OCI-LY7 (cell line): Measurements from ENCODE around the gene M6PR. TPM values are rescaled to one million over a fixed set of nuclear protein-coding genes. Genes with fewer than 3 reads are reported as not detected.
A peak's percentile ranks its signal among the peaks of the same experiment; 100 is the strongest.

Source experiments
- BruUV-seq: library from RNA; stranded (reverse); fragments of 400-500 nt; replicated peaks from 2 replicates; lab custom pipeline; 2021; lab: Mats Ljungman, UMichigan
- CTCF ChIA-PET: fragments of 300-600 bp; sonication (Branson Sonifier 250); formaldehyde crosslinking; loops from one replicate; lab custom pipeline; 2022; ENCODE audit warnings: antibody characterized with exemption; ENCODE audit not compliant: unreplicated experiment; lab: Charles Lee
- POLR2A ChIA-PET: fragments of 300-600 bp; sonication (Branson Sonifier 250); formaldehyde crosslinking; loops from one replicate; lab custom pipeline; 2022; ENCODE audit warnings: antibody characterized with exemption; lab: Charles Lee
- DNase-seq: peaks from one replicate; pipeline ENCODE4 v3.0.0-alpha.2; 2015; ENCODE audit warnings: low spot score
- H2AFZ ChIP-seq: fragments of 200-600 bp; sonication (generic), shearing (Covaris generic); 2 replicates; pipeline ENCODE4 v1.6.1; 2014; ENCODE audit warnings: mild to moderate bottlenecking, antibody characterized with exemption, low read length, moderate library complexity
- H3K27ac ChIP-seq: fragments of 200-600 bp; sonication (generic); 2 replicates; pipeline ENCODE4 v1.5.1; 2014; ENCODE audit warnings: mixed run types, low read depth, mild to moderate bottlenecking, moderate library complexity, low read length, inconsistent platforms; ENCODE audit not compliant: poor library complexity, severe bottlenecking
- H3K36me3 ChIP-seq: fragments of 200-600 bp; sonication (generic); 2 replicates; pipeline ENCODE4 v1.6.1; 2014; ENCODE audit warnings: mild to moderate bottlenecking, antibody characterized with exemption, low read length, moderate library complexity, mixed read lengths; ENCODE audit not compliant: insufficient read depth
- H3K4me1 ChIP-seq: fragments of 200-600 bp; sonication (generic); 2 replicates; pipeline ENCODE4 v1.5.1; 2014; ENCODE audit warnings: mild to moderate bottlenecking, low read length; ENCODE audit not compliant: insufficient read depth, poor library complexity, severe bottlenecking
- H3K4me2 ChIP-seq: fragments of 200-600 bp; sonication (generic); 2 replicates; pipeline ENCODE4 v1.6.1; 2014; ENCODE audit warnings: mild to moderate bottlenecking, low read length
- H3K4me3 ChIP-seq: fragments of 200-600 bp; sonication (generic); 2 replicates; pipeline ENCODE4 v1.5.1; 2014; ENCODE audit warnings: mild to moderate bottlenecking, low read depth, low read length; ENCODE audit not compliant: poor library complexity, severe bottlenecking
- H3K79me2 ChIP-seq: fragments of 200-600 bp; sonication (generic); 2 replicates; pipeline ENCODE4 v1.6.1; 2016; ENCODE audit warnings: low read depth, mild to moderate bottlenecking, low read length, moderate library complexity, mixed read lengths; ENCODE audit not compliant: insufficient read depth
- H3K9me2 ChIP-seq: fragments of 200-600 bp; sonication (generic); 2 replicates; pipeline ENCODE4 v1.6.1; 2016; ENCODE audit warnings: mild to moderate bottlenecking, low read length, mixed read lengths; ENCODE audit not compliant: insufficient read depth
- H3K9me3 ChIP-seq: fragments of 200-600 bp; sonication (generic); 2 replicates; pipeline ENCODE4 v1.6.1; 2014; ENCODE audit warnings: mild to moderate bottlenecking, mixed run types, low read length, mixed read lengths
- H4K20me1 ChIP-seq: fragments of 200-600 bp; sonication (generic); 2 replicates; pipeline ENCODE4 v1.6.1; 2014; ENCODE audit warnings: mild to moderate bottlenecking, antibody characterized with exemption, low read length, moderate library complexity, mixed read lengths; ENCODE audit not compliant: insufficient read depth
- CTCF ChIP-seq: fragments of 200-600 bp; sonication (generic); conservative IDR thresholded peaks from 2 replicates; pipeline ENCODE4 v1.5.1; 2014; ENCODE audit warnings: mild to moderate bottlenecking, antibody characterized with exemption, low read length, moderate library complexity, mixed read lengths
- EZH2phosphoT487 ChIP-seq: fragments of 200-600 bp; sonication (generic); IDR thresholded peaks from 2 replicates; pipeline ENCODE4 v1.6.1; 2018; ENCODE audit warnings: low read depth, borderline replicate concordance, mild to moderate bottlenecking, mixed run types, antibody characterized with exemption, low read length, moderate library complexity, mixed read lengths
- intact Hi-C: fragments of 100-400 bp; cut with micrococcal nuclease; formaldehyde crosslinking; loops from one replicate; pipeline ENCODE4 v1.10.0; 2022; ENCODE audit not compliant: unreplicated experiment
- total RNA-seq, 2 experiments: library from RNA; depleted of rRNA in 1 of 2; stranded (reverse); fragments of >200 nt in 1 of 2; shearing (Covaris generic) in 1 of 2; gene quantifications; 2 replicates each; pipeline ENCODE4 v1.2.3, GENCODE V29; 2014 to 2022

Gene M6PR
- total RNA-seq, 2 experiments from 2014 or later, result 108 to 144 TPM

- H4K20me1 ChIP-seq, result no peaks in the 10 kb centered on the region
- ChIA-PET POLR2A (interaction anchor here (0.6 to 1.0 kb wide), 2 partner anchors 220 to 365 kb away, joined by 3 read pairs; partner anchors contain the start of gene RIMKLB), CTCF (no interaction called here)
These were observed 32.4 kb downstream of the M6PR start for GRCh38 chr12:8917031-8917430.

GRCh38 chr12:8916154-8916553 lies 33.3 kb downstream of the M6PR start:
- TF ChIP-seq EZH2phosphoT487, result no peak
- TF ChIP-seq CTCF, result no peak
- peak overlapping the region; percentile 89 for H3K4me2 ChIP-seq
- peaks cover 21% of the 10 kb centered on the region for H3K36me3 ChIP-seq
- peak overlapping the region; percentile 87 for H3K4me3 ChIP-seq
- no peaks in the 10 kb centered on the region for H4K20me1 ChIP-seq
- H3K27ac ChIP-seq, result no peak overlapping the region
- H3K79me2 ChIP-seq, result peaks cover 16% of the 10 kb centered on the region; the same call in 1 of the 2 replicates
- POLR2A ChIA-PET, result interaction anchor here (0.6 to 0.7 kb wide), 3 partner anchors 228 to 769 kb away, joined by 3 read pairs; no protein-coding TSS in a partner anchor
- no peak overlapping the region for H2AFZ ChIP-seq
- intact Hi-C loops, result no loop called here
- H3K4me1 ChIP-seq, result peaks cover 41% of the 10 kb centered on the region
- CTCF ChIA-PET, result no interaction called here
- BruUV-seq, result no TSS peak
- H3K9me2 ChIP-seq, result no peaks in the 10 kb centered on the region
- H3K9me3 ChIP-seq, result no peaks in the 10 kb centered on the region
- DNase-seq, result no peak

More at GRCh38 chr12:8917031-8917430, 32.4 kb downstream of the M6PR start:
- H3K4me2 ChIP-seq, result peak overlapping the region; percentile 89; the same call in 1 of the 2 replicates
- intact Hi-C loops, result no loop called here
- H3K27ac ChIP-seq, result no peak overlapping the region
- H3K9me3 ChIP-seq, result no peaks in the 10 kb centered on the region
- peaks cover 32% of the 10 kb centered on the region for H3K4me1 ChIP-seq
- no peak for DNase-seq
- no peaks in the 10 kb centered on the region for H3K9me2 ChIP-seq
- no peak overlapping the region for H3K4me3 ChIP-seq
- no peak for TF ChIP-seq EZH2phosphoT487
- no peak for TF ChIP-seq CTCF
- peaks cover 16% of the 10 kb centered on the region; the same call in 1 of the 2 replicates for H3K79me2 ChIP-seq
- H3K36me3 ChIP-seq, result peaks cover 25% of the 10 kb centered on the region
- H2AFZ ChIP-seq, result no peak overlapping the region
- no TSS peak for BruUV-seq

GRCh38 chr12:8914716-8915526 lies 34.5 kb downstream of the M6PR start:
- TF ChIP-seq CTCF (no peak), EZH2phosphoT487 (no peak)
- H2AFZ ChIP-seq, result peak overlapping the region; percentile 79; the same call in 1 of the 2 replicates
- peak; percentile 42 for DNase-seq
- H3K79me2 ChIP-seq, result peaks cover 16% of the 10 kb centered on the region; the same call in 1 of the 2 replicates
- intact Hi-C loops, result no loop called here
- peak overlapping the region; percentile 89 for H3K4me2 ChIP-seq
- H3K36me3 ChIP-seq, result peaks cover 13% of the 10 kb centered on the region
- H4K20me1 ChIP-seq, result no peaks in the 10 kb centered on the region
- H3K27ac ChIP-seq, result peak overlapping the region; percentile 33
- BruUV-seq, result no TSS peak
- ChIA-PET CTCF (no interaction called here), POLR2A (interaction anchor here (0.5 to 1.6 kb wide), 3 partner anchors 24 to 124 kb away, joined by 3 to 5 read pairs (median 3); no protein-coding TSS in a partner anchor)
- peaks cover 43% of the 10 kb centered on the region for H3K4me1 ChIP-seq
- H3K4me3 ChIP-seq, result peak overlapping the region; percentile 87
- H3K9me3 ChIP-seq, result no peaks in the 10 kb centered on the region
- no peaks in the 10 kb centered on the region for H3K9me2 ChIP-seq
